Cardiac septum (tissue), 1 donor: ENCODE measurements around the gene NEDD8. TPM values are rescaled to one million over a fixed set of nuclear protein-coding genes. Genes with fewer than 3 reads are reported as not detected.
"Not testable (repeated sequence)": the region's sequence is repeated elsewhere in the genome, so short reads cannot be mapped to it uniquely, and the experiment has no call there.

ENCODE experiments used
- DNase-seq: peaks from one replicate; pipeline ENCODE4 v3.0.0-alpha.2; 2020; ENCODE audit warnings: low spot score
- intact Hi-C: fragments of 100-400 bp; cut with DNase I; formaldehyde crosslinking; loops from one replicate; pipeline ENCODE4 v1.14.0; 2022
- total RNA-seq: library from RNA; stranded (reverse); fragmentation: NEBNext Ultra II Directional; extraction: Animal tissue kit (Norgen Biotek cat#: 25700); gene quantifications from one replicate; pipeline ENCODE4 v1.2.1, GENCODE V29; 2021
- donor health status: DM: no; HTN: no; CAD: no.

Gene NEDD8
- total RNA-seq, 1 donor from 2014 or later, result 167 TPM

GRCh38 chr14:24206260-24207103 is 25.7 kb downstream of the NEDD8 start:
- intact Hi-C loops, result no loop called here
- no peak for DNase-seq

DNA sequence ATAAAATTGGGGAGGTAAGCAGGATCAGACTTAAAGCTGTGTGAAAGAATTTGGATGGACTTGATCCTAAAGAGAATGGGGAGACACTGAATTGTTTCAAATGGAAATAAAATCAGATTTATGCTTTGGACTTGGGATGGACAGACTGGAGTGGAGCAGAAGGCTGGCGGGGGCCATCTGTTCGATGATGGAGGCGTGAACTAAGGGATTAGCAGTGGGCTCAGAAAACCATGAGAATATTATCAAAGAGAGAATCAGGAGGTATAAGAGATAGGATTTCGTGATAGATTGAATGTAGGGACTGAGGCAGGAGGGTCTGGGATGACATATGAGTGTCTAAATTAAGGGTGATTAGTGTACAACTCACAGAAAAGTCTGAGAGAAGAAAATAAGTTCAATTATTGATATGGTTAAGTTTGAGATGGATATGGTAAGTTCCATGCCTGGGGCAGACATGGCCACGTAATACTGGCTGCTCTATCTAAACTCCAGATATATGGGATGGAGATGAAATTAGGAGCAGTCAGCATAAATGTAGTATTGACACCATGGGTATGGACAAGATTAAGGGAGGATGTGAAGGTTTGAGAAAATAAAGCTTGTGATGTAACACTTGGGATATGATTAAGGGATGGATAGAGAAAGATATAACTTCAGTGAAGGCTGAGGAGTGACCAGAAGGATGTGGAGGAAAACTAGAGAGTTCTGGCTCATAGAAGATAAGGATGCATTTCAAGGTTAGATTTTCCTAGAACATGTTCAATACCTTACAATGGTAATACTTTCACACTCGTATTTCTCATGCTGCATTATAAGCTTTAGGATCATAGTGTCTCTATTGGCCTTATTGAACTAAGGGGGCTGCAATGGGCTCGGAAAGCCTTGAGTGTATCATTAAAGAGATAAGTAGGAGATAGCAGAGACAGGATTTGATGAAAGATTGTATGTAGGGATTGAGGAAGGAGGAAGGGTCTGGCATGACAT is 27.7 kb downstream of the NEDD8 start:
- intact Hi-C loops, result no loop called here
- DNase-seq, result no peak

- intact Hi-C loops, DNase-seq: not testable (repeated sequence)
These were observed 28.8 kb downstream of the NEDD8 start for GRCh38 chr14:24203249-24203886.

- DNase-seq, intact Hi-C loops: not testable (repeated sequence)
These were observed 29.6 kb downstream of the NEDD8 start for GRCh38 chr14:24202538-24202937.

- intact Hi-C loops, result loop anchor here (5.0 kb wide), 1 partner anchor 57 kb away; the partner anchor contains the start of gene EMC9
- no peak for DNase-seq
These were observed 33.2 kb downstream of the NEDD8 start for GRCh38 chr14:24198814-24199524.

DNA sequence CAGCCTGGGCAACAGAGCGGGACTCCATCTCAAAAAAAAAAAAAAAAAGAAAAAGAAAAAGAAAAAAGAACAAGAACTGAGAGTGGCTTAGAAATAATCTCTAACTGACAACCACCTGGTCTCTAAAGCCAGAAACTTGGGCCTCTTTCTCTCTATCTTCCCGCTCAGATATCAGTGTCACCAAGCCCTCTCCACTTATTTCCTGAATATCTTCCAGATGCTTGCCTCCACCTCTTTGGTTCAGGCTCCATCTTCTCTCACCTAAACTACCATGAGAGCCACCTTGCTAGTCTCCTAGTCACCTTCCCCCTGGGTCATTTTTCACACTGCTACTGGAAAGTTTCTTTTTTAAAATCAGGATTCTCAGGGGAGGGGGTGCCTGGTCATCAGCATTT is 35.1 kb downstream of the NEDD8 start:
- DNase-seq, result no peak
- intact Hi-C loops, result loop anchor here (5.0 kb wide), 1 partner anchor 55 kb away; the partner anchor contains the start of gene EMC9

DNA sequence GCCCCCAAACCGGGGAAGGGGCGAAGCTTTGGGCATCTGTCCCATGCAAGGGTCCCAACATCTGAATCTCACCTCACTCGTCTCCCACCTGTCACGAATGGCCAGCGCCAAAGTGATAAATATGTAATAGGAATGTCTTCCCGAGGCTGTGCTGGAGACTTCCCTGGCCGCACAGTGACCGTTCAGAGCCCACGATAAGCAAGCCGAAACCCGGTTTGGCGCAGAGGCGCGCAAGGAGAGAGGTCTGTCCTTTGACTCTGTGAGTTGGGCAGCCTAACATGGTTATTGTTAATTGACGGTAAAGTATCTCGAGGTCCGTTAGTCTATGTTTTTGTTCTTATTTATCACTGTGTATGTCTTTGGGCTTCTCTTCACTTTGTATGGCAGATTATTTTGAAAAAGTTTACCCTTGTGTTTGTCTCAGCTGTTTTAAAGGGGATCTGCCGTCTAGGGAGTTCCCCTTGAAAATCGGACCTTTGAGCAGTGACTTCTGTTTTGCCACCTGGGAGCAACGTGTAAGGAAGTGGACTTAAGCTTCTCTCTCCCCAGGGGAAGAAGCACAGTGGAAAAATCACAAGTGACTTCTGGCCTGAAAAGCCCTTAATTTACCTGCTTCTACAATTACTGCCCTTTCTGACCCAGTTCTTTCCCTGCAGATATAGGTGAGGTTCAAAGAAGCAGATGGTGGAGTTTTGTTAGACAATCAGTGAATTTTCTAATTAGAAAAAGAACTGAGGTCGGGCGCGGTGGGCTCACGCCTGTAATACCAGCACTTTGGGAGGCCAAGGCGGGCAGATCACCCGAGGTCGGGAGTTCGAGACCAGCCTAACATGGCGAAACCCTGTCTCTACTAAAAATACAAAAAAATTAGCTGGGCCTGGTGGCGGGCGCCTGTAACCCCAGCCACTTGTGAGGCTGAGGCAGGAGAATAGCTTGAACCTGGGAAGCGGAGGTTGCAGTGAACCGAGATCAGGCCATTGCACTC is 35.8 kb downstream of the NEDD8 start:
- intact Hi-C loops, result loop anchor here (5.0 kb wide), 1 partner anchor 54 kb away; the partner anchor contains the start of gene EMC9
- no peak for DNase-seq

- intact Hi-C loops, result loop anchor here (2.0 to 5.0 kb wide), 2 partner anchors 17 to 53 kb away; partner anchors contain the start of genes CHMP4A and EMC9
- DNase-seq, result peak; percentile 96
These were observed 36.7 kb downstream of the NEDD8 start, which contains the start of gene TM9SF1 for GRCh38 chr14:24195186-24196070. TM9SF1 (minus strand) TSS chr14:24195441; CDS start chr14:24195019, 422 bp downstream.

- intact Hi-C loops, result loop anchor here (2.0 to 5.0 kb wide), 2 partner anchors 18 to 53 kb away; partner anchors contain the start of genes CHMP4A and EMC9
- no peak for DNase-seq
These were observed 37.3 kb downstream of the NEDD8 start for GRCh38 chr14:24194873-24195185.

DNA sequence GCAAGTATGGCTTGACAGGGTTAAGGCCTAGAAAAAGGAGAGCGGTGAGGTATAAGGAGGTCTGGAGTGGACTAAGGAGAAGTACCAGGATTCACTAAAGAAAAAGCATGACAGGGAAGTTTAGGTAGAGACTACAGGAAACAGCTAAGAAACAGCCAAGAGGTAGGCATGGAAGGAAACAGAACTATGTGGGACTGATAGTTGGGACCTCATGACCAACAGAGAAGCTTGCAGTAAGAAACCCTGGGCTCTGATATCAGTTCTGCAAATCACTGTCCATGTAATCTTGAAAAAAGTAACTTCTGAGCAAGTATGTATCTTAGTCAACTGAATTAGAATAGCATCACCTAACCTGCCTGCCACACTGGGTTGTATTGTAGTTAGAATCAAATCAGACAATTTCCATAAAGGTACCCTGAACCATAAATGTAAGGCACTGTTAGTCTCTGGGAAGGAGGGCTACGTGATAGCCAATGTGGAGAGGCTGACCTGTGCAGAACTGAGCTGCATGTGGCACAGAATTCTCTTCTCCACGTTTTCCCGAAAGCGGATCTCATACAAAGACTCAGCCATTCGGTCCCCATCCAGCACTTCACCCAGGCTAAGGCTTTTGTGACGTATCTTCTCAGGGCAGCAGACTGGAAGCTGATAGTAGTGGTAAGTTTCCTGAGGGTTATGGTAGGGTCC is 37.8 kb downstream of the NEDD8 start:
- intact Hi-C loops, result loop anchor here (2.0 kb wide), 1 partner anchor 18 kb away; the partner anchor contains the start of gene CHMP4A
- DNase-seq, result no peak

DNA sequence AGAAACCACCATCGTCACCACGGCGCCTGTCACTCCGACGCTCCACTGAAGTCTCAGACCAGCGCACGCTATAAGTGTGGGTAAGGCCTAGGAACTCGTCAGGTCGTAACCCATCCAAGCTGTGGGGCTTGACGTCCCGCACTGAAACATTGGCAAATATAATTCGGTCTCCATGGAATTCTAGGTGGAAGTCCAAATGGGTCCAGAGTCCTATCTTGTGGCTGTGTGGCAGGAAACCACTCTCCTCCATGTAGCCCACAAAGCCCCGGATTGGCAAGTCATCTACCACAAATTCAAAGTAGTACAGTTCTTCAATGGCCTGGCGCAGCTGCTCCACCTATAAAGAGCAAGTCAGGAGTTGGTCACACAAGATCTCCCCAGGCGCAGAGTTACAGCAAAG is 39.2 kb downstream of the NEDD8 start:
- intact Hi-C loops, result no loop called here
- no peak for DNase-seq

- no peak for DNase-seq
- intact Hi-C loops, result no loop called here
These were observed 41.8 kb downstream of the NEDD8 start for GRCh38 chr14:24190416-24190815.

GRCh38 chr14:24189460-24189859 is 42.7 kb downstream of the NEDD8 start:
- no peak for DNase-seq
- intact Hi-C loops, result no loop called here

DNA sequence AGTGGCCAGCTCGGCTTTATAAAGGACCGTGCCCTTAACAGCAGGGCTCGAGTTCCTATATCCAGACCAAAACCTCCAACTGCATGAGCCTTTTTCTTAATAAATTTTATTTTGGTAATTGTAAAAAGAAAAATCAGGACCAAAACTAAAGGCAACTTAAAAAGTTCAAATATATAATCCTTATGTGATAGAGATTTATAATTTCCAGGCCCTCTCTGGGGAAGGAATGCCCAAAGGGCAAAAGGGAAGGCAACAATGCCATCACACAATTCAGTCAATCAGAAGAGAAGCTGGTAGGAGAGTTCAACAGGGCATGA is 43.1 kb downstream of the NEDD8 start:
- DNase-seq, result no peak
- intact Hi-C loops, result no loop called here

- peak; percentile 97 for DNase-seq
- intact Hi-C loops, result no loop called here
These were observed 43.7 kb downstream of the NEDD8 start, which contains the start of gene IPO4 for GRCh38 chr14:24188251-24189058. IPO4 (minus strand) TSS chr14:24188816; CDS start chr14:24188787, 29 bp downstream.
